HUDEP-2 (cell line): Measurements from ENCODE around the gene CHMP2A.
A peak's percentile ranks its signal among the peaks of the same experiment; 100 is the strongest.
"Not testable (repeated sequence)": the region's sequence is repeated elsewhere in the genome, so short reads cannot be mapped to it uniquely, and the experiment has no call there.

Source experiments
- DNase-seq, 76 experiments: peaks; one replicate each; lab custom pipeline; 2025; ENCODE audit not compliant: unreplicated experiment in 76 of 76; lab: John Stamatoyannopoulos, UW

Gene CHMP2A

GRCh38 chr19:58542641-58543372, 12.1 kb downstream of the CHMP2A start:
- not testable (repeated sequence) for DNase-seq

DNA sequence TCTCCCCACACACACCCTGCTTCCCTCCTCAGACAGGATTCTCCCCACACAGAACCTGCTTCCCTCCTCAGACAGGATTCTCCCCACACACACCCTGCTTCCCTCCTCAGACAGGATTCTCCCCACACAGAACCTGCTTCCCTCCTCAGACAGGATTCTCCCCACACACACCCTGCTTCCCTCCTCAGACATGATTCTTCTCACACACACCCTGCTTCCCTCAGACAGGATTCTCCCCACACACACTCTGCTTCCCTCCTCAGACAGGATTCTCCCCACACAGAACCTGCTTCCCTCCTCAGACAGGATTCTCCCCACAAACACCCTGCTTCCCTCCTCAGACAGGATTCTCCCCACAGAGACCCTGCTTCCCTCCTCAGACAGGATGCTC, 15.7 kb downstream of the CHMP2A start:
- not testable (repeated sequence) for DNase-seq

GRCh38 chr19:58538257-58539168, 16.4 kb downstream of the CHMP2A start:
- DNase-seq = peak in 3 of 76 experiments; percentile 8 to 24 (median 8)

DNA sequence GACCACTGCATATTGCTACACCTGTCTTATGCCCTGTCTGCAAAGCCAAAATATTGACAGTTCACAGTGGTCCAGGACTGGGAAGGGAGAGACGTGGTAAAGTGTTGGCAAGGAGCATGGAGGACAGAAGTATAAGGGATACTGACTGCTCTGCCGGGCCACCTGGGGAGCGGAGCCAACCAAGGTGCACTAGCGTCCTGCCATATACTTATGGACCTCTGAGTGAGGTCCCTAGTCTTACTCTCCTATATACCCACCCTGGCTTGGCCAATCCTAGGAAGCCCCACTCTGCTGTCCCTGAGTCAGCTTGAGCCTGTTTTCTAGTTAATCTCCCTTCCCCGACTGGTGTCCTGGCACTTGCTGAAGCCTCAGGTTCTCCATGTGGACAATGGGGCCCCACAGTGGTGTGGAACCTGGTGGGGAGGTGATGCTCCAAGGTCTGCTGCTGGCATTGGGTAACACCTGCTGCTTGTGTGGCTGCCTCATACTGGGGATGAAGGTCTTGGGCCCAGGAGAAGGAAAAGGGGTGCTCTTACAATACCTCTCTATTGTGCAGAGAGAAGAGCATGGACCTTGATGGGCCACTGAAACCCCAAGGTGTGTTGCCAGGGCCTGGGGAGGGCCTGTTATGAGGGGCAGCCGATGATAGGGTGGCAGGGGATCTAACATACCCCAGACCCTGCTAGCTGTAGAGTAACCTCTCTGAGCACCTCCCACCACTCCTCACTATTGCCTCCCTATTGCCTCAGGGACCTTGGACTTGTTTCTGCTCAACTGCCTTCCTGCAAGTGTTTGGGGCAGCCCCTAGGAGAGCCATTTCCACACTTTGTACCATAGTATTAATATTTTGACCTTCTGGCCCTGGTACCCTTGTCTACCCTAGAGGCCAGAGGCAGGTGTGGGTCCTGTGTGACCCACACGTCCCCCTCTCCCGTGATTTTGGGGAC, 17.8 kb downstream of the CHMP2A start:
- no peak for DNase-seq

DNA sequence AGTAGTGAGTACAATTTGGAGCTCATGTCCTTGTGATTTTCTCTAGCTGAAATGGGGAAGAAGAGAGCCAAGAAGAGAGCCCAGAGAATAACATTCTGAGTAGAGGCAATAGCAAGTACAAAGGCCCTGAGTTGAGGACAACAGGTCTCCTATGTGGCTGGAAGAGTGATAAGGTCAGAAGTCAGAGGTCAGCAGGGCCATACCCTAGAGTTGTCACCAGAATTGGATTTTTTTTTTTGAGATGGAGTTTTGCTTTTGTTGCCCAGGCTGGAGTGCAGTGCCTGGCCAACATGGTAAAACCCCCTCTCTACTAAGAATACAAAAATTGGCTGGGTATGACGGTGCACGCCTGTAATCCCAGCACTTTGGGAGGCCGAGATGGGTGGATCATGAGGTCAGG, 19.0 kb downstream of the CHMP2A start:
- DNase-seq = no peak

DNA sequence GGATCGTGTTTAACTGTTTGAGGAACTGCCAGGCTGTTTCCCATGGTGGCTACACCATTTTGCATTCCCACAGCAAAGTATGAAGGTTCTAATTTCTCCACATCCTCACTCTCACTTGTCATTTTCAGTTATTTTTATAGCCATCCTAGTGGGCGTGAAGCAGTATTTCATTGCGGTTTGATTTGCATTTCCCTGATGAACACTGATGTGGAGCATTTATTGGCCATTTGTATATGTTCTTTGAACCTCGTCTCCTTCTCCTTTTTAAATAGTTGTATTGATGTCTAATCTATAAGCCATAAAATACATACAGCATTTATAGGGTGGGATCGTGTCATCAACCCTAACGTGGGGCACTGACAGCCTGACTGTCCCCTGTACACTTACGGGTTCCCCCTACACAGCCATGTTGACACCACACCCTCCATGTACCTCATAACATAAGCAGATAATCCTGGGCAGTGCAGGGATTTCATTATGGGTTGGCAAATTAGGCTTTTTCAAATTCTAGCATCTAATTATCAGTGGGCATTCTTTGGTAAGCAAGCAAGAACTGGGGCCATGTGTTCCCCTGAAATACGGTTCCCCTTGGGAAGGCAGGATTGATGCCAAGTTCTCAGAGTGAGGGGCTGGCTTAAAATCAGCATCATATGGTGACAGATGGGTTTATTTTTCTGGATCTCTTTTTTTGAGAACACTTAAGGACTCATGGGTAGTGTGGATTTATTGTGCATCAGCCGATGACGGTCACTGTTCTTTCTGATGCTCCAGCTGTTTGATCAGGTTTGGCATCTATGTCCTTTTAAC, 23.7 kb downstream of the CHMP2A start:
- DNase-seq = no peak

GRCh38 chr19:58529405-58529804, 25.5 kb downstream of the CHMP2A start:
- no peak for DNase-seq

GRCh38 chr19:58522709-58523108, 32.2 kb downstream of the CHMP2A start:
- no peak for DNase-seq

DNA sequence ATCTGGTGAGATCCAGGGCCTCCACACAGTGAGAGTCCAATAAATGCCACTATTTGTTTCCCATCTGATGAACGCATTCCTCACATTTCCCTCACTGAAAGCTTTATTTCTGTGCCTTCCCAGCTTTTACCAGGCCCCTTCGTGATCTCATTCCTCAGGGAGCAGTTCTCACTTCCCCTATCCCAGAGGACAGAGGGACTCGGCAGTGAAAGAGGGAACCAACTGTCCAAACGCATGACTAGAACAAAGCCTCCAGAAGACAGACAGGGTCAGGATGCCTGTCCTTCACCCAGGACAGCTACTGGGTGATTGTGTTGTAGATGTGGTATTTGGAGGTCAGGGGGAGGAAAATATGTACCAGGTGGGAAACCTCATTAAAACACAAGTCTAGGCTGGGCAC, 33.3 kb downstream of the CHMP2A start:
- DNase-seq = no peak

GRCh38 chr19:58520257-58520599, 34.7 kb downstream of the CHMP2A start:
- DNase-seq = no peak

GRCh38 chr19:58519355-58520256, 35.3 kb downstream of the CHMP2A start, which contains the start of gene ZBTB45:
Gene ZBTB45, minus strand, starts transcription at chr19:58519810. Its CDS starts 2,137 bp downstream, at chr19:58517673.
- peak; percentile 80 to 99 (median 95) for DNase-seq

- DNase-seq = peak in 61 of 76 experiments; percentile 5 to 97 (median 62)
Measured at GRCh38 chr19:58519087-58519354, 35.9 kb downstream of the CHMP2A start.

DNA sequence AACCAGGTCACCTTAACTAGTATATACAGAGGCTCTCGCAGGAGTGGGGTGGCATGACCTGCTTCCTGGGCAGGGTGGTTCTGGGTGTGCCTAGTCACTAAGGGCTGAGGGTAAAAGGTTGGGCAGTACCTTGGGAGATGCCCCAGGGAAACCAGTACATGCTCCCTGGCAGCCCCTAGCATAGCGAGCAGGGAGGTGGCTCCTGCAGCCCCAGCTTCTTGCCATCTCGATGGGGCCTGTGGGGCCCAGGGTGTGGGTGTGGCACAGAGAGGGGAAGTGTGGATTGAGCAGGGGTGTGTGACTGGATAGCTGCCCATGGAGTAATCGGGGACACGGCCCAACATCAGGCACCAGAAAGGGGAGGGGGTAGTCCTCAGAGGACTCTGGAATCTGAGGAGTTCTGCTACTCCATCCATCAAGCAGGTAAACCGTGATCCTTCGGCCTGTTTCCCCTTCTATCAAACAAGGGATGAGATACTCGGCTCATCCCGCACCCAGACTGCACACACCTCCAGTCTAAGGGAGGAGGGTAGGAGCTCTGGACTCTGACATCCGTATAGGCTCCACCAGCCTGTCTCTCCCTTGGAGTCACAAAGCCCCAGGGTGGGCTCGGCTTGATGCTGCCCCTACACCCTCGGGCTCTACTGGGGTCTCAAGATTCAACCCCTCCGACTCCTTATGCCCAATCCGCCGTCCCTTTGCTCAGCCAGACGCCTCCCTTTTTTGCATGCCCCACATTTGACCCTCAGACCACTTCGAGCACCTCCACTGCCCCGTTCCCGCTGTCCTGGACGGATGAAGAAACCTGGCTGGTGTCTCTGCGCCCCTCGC, 36.4 kb downstream of the CHMP2A start:
- peak in 66 of 76 experiments; percentile 10 to 82 (median 64) for DNase-seq

- DNase-seq = no peak
Measured at GRCh38 chr19:58516964-58517833, 37.7 kb downstream of the CHMP2A start.

DNA sequence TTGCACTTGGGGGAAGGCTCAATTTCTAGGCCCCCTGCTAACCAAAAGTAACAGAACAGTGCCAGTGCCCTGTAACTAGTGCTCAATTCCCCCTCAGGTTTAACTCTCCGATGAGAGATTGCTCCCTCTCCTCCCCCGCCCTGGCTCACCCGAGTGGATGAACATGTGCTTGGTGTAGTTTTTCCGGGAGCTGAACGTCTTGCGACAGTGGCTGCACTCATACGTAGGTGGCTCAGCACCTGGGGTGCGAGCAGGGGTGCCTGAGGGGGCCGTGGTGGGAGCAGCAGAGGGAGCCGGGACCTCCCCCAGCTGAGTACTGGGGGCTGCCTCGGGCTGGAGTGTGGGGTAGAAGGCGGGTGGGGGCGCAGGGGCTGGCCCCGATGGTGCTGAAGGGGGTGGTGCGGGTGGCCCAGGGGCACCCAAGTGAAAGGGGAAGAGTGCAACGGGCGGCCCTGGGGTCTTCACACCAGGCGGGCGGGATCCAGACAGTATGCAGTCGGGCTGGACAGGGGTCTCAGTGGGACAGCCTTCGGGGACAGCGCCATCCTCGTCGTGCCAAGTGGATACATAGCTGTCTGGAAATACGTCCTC, 38.6 kb downstream of the CHMP2A start:
- no peak for DNase-seq

- no peak for DNase-seq
Measured at GRCh38 chr19:58515259-58515658, 39.6 kb downstream of the CHMP2A start.

DNA sequence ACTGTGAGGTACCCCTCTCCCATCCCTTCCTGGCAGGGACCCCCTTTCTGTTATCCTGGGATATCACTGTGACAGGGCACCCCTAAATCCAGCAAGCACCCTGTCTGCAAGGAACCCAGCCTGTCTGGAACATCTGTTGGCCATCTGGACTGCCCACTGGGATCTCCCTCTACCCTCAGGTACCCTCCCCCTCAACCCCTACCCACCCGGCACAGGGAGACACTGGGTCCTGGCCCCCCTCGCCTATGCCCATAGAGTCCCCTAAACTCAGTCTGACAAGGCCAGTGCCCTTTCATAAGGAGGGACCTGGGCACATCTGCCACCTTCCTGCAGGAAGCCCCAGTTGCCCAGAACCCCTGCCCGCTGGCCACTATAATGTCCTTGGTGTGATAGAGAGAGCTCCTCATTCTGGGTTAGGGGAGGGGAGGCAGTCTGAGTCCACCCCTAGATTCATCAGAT, 40.3 kb downstream of the CHMP2A start:
- DNase-seq = peak in 2 of 76 experiments; percentile 4 to 34
